Measurements from ENCODE around the gene DEGS1. TPM values are rescaled to one million over a fixed set of nuclear protein-coding genes. Genes with fewer than 3 reads are reported as not detected.
A peak's percentile ranks its signal among the peaks of the same experiment; 100 is the strongest.

DEGS1 gene
- total RNA-seq, 1 donor from 2014 or later, result 61.5 TPM

- ATAC-seq (no peak), DNase-seq (no peak)
- intact Hi-C loops (cut with micrococcal nuclease), result no loop called here
Observed at GRCh38 chr1:224177356-224177999, 5.6 kb upstream of the DEGS1 start.

DNA sequence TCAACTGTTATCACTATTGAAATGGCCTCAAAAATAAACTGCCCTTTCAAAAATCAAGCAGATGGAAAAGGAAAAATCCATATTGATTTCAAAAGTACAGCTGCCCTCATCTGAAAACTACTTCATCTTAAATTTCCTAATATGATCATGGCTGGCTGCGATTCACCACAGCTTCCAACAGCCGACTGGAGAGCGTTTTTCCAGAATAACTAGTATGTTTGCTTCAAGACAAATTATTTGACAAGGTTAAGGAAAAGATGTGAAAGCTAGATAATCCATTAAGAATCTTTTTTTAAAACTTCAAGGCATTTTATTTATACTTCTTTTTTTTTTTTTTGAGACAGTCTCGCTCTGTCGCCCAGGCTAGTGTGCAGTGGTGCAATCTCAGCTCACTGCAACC is 4.1 kb upstream of the DEGS1 start:
- DNase-seq (no peak), ATAC-seq (no peak)
- intact Hi-C loops (cut with micrococcal nuclease), result no loop called here

- ATAC-seq (no peak), DNase-seq (no peak)
- intact Hi-C loops (cut with micrococcal nuclease), result no loop called here
Observed at GRCh38 chr1:224180783-224181452, 2.1 kb upstream of the DEGS1 start.

DNA sequence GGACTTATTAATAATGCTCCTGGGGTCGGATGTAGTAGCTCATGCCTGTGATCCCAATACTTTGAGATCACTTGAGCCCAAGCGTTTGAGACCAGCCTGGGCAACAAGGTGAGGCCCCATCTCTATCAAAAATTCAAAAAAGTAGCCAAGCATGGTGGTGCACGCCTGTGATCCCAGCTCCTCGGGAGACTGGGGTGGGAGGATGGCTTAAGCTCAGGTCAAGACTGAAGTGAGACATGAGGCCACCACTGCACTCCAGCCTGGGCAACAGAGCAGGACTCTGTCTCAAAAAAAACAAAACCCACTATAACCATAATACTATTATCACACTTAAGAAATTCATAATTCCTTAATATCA is 1.6 kb upstream of the DEGS1 start:
- no peak for DNase-seq
- ATAC-seq, result no peak
- intact Hi-C loops (cut with micrococcal nuclease), result no loop called here

DNA sequence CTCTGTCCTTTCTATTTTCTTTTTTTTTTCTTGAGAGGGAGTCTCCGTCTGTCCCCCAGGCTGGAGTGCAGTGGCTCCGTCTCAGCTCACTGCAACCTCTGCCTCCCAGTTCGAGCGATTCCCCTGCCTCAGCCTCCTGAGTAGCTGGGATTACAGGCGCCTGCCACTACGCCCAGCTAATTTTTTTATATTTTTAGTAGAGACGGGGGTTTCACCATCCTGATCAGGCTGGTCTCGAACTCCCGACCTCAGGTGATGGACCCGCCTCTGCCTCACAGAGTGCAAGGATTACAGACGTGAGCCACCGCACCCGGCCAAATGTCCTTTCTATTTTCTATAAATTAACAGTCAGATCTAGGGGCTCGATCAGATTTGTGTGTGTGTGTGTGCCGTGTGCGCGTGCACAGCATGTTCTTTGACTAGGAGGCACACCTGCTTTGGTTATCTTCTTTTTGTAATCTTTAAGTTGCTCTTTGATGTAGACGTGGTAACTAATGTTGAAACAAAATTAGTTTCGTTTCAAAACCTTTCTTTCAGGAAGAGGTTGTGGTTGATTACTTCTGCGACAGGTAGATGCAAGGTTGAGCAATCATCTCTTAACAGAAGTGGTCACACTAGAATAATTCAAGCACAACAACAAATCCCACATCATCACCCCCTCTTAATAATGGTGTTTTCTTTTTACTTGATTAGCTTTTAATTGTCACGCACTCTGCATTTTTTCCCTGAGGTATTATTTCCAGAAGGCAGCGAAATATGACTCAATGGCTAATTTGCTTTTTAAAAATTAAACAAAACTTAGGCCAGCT is 779 bp upstream of the DEGS1 start:
- DNase-seq (no peak), ATAC-seq (no peak)
- intact Hi-C loops (cut with micrococcal nuclease), result no loop called here

- ATAC-seq (peak; percentile 80), DNase-seq (peak; percentile 76)
- intact Hi-C loops (cut with micrococcal nuclease), result no loop called here
Observed at GRCh38 chr1:224183591-224184312, 712 bp downstream of the DEGS1 start.

- ATAC-seq (peak; percentile 6), DNase-seq (no peak)
- intact Hi-C loops (cut with micrococcal nuclease), result no loop called here
Observed at GRCh38 chr1:224185208-224185607, 2.2 kb downstream of the DEGS1 start.

DNA sequence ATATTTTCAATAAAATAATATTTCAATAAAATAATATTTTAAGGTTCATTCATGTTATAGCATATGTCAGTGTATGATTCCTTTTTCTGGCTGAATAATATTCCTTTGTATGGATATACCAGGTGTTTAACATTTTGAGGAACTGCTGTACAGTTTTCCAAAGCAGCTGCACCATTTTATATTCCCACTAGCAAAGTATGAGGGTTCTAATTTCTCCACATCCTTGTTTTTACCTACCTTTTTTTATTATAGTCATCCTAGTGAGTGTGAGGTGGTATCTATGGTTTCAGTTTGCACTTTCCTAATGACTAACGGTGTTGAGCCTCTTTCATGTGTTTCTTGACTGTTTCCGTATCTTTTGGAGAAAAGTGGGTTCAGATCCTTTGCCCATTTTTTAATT is 5.2 kb downstream of the DEGS1 start:
- ATAC-seq (no peak), DNase-seq (no peak)
- intact Hi-C loops (cut with micrococcal nuclease), result no loop called here

GRCh38 chr1:224189561-224189960 is 6.5 kb downstream of the DEGS1 start:
- intact Hi-C loops (cut with micrococcal nuclease), result no loop called here
- ATAC-seq, result no peak
- no peak for DNase-seq

GRCh38 chr1:224192082-224192788 is 9.2 kb downstream of the DEGS1 start:
- intact Hi-C loops (cut with micrococcal nuclease), result no loop called here

DNA sequence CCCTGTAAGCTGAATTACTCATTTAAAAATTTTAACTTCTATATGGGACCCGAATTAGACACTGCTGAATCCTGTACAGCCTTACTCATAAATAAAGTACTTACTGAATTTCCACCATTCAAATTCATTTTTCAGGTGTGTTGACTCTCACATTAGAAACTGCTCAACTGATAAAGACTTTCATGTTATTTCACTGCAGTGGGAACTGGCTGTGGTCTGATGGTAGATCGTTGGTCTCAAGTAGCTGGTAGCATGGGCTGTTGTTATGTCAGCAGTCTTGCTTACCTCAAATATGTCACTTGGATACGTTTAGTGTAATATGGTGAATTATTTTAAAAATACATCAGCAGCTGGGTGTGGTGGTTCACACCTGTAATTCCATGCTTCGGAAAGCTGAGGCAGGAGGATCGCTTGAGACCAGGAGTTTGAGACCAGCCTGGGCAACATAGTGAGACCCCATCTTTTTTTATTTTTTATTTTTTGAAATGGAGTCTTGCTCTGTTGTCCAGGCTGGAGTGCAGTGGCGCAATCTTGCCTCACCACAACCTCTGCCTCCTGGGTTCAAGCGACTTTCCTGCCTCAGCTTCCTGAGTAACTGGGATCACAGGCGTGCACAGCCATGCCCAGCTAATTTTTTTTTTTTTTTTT is 10.4 kb downstream of the DEGS1 start:
- intact Hi-C loops (cut with micrococcal nuclease), result no loop called here
- DNase-seq (no peak), ATAC-seq (no peak)

More at GRCh38 chr1:224192082-224192788, 9.2 kb downstream of the DEGS1 start:
- ATAC-seq (no peak), DNase-seq (no peak)

- intact Hi-C loops (cut with micrococcal nuclease), result no loop called here
- ATAC-seq (no peak), DNase-seq (no peak)
Observed at GRCh38 chr1:224196813-224197600, 14.0 kb downstream of the DEGS1 start.

DNA sequence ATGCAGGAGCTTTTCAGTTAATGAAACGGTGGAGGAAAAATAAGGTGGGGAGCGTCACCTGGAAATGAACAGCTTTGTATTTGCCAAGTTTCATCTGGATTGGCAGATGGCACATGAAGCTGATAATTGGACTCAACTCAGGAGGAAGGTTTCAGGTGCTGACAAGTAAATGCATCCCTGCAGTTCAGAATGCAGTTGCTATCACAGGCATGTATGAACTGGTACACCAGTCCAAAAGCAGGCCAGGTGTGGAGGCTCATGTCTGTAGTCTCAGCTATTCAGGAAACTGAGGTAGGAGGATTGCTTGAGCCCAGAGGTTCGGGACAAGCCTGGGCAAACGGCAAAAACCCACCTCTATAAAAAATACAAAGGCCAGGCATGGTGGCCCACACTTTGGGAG is 15.5 kb downstream of the DEGS1 start:
- intact Hi-C loops (cut with micrococcal nuclease), result no loop called here
- ATAC-seq (no peak), DNase-seq (no peak)

DNA sequence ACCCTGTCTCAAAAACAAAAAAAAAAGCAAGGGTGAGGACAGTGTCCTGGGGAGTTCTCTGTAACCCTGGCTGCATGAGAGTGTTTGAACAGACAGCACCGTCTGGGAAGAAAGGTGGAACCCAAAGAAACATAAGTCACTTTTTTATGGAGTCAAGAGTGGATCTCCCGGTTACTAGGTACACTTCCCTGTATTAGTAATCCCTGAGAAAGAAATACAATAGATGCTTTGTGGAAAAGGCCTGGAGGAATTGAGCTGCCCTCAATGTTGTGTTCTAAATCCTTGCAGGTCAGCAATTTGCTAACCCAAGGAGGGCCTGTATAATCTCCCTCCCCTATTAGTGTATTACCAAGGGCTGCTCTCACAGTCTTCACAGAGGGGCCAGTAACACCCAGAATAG is 16.6 kb downstream of the DEGS1 start:
- ATAC-seq (no peak), DNase-seq (no peak)
- intact Hi-C loops (cut with micrococcal nuclease), result no loop called here

- DNase-seq, result no peak
- ATAC-seq, result no peak
- intact Hi-C loops (cut with micrococcal nuclease), result no loop called here
Observed at GRCh38 chr1:224201383-224201782, 18.3 kb downstream of the DEGS1 start.

GRCh38 chr1:224201853-224202252 is 18.8 kb downstream of the DEGS1 start:
- ATAC-seq, result no peak
- intact Hi-C loops (cut with micrococcal nuclease), result no loop called here
- DNase-seq, result no peak

DNA sequence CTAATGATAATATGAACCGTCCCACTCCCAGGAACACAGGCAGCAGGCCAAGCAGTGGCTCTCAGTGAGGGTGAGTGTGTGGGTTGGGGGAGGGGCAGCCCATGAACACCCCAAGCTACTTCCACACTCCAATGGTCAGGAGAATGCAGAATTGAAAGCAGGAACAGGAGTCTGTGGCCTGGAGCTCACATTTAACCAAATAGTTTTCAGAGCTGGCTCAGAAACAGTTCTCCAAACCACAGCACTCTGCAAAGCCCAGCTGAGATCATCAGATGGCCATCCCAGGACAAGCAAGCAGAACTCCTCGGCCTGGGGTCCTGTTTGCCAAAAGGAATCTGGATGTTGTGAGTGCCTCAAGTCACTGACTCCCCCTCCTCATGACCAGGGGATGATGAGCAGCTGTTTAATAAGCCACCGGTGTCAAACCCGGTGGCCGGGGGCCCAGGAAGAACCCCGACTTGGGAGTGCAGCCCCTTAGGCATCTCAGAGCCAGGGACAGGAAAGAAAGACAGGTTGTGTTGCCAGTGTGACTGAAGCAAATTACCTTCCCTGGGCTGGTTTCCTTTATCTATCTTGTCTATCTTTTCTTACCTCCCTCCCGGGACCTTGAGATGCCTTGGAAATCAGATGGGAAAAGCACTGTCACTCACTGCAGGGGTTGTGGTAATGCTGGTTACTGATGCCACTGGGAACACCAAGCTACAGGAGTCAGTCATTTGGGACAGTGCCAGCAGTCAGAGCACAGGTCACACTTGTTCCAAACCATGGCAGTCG is 20.4 kb downstream of the DEGS1 start:
- ATAC-seq, result peak; percentile 85
- DNase-seq, result peak; percentile 63
- intact Hi-C loops (cut with micrococcal nuclease), result no loop called here
